ENCODE measurements around the gene KRTAP4-1. TPM values are rescaled to one million over a fixed set of nuclear protein-coding genes. Genes with fewer than 3 reads are reported as not detected.
"Not testable (repeated sequence)": the region's sequence is repeated elsewhere in the genome, so short reads cannot be mapped to it uniquely, and the experiment has no call there.

KRTAP4-1 gene
- polyA plus RNA-seq, 6 donors from 2014 or later = not detected

DNA sequence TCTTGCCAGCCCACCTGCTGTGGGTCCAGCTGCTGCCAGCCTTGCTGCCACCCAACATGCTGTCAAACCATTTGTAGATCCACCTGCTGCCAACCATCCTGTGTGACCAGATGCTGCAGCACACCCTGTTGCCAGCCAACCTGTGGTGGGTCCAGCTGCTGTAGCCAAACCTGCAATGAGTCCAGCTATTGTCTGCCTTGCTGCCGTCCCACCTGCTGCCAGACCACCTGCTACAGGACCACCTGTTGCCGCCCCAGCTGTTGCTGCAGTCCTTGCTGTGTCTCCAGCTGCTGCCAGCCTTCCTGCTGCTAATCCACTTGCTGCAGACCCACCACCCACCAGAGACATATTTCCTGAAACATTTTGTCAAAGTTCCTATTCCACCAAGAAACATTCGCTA is 5.6 kb upstream of the KRTAP4-1 start:
- Mint-ChIP-seq H3K27ac (peak overlapping the region in 1 of 6 donors; percentile 88), H3K4me3 (no peak overlapping the region), H3K4me1 (peaks cover 0 to 7% (median 5%) of the 10 kb centered on the region in 3 donors), H3K9me3 (peaks cover 0 to 3% (median 1%) of the 10 kb centered on the region in 7 donors), H3K27me3 (peaks cover 5 to 52% (median 11%) of the 10 kb centered on the region in 3 donors), H3K36me3 (no peaks in the 10 kb centered on the region)
- ATAC-seq (ENCODE audit: low read depth in 2 of 2) = no peak
- no peak for DNase-seq

DNA sequence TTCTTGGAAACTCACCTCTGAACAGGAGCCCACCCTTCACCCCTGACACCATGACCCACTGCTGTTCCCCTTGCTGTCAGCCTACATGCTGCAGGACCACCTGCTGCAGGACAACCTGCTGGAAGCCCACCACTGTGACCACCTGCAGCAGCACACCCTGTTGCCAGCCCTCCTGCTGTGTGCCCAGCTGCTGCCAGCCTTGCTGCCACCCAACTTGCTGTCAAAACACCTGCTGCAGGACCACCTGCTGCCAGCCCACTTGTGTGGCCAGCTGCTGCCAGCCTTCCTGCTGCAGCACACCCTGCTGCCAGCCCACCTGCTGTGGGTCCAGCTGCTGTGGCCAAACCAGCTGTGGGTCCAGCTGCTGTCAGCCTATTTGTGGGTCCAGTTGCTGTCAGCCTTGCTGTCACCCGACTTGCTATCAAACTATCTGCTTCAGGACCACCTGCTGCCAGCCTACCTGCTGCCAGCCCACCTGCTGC is 5.2 kb upstream of the KRTAP4-1 start, which contains the start of gene KRTAP9-1:
KRTAP9-1 (plus strand) TSS at position 51 of the 482 bp plus-strand sequence; CDS start at position 51, 0 bp downstream.
- H3K4me3 Mint-ChIP-seq = peak within 1 kb of the TSS in 1 of 8 donors; percentile 0
- ATAC-seq (ENCODE audit: low read depth in 2 of 2) = not testable (repeated sequence)

DNA sequence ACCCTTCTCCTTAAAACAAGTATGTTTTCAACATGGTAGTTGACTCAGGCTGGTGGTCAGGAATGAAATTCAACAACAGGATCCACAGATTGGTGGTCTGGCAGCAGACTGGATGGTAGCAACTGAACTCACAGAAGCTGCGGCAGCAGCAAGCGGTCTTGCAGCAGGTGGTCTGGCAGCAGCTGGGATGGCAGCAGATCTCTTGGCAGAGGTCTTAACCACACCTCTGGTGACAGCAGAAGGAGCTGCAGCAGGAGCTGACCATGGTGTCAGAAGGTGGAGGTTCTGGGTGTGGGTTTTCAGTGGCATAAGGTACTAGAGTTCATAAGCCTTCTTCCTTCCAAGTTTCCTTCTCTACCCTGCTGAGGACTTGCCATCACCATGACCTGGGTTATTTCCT is 2.2 kb upstream of the KRTAP4-1 start:
- Mint-ChIP-seq H3K27ac (peak overlapping the region in 1 of 6 donors; percentile 8), H3K4me3 (no peak overlapping the region), H3K27me3 (peaks cover 5 to 48% (median 18%) of the 10 kb centered on the region in 3 donors), H3K9me3 (no peaks in the 10 kb centered on the region), H3K4me1 (peaks cover 0 to 10% (median 7%) of the 10 kb centered on the region in 3 donors), H3K36me3 (peaks cover 0 to 11% of the 10 kb centered on the region in 2 donors)
- DNase-seq = no peak
- ATAC-seq (ENCODE audit: low read depth in 2 of 2) = no peak

More for the DNA sequence above, 5.2 kb upstream of the KRTAP4-1 start, which contains the start of gene KRTAP9-1:
- H3K4me1 Mint-ChIP-seq, H3K36me3 Mint-ChIP-seq, DNase-seq, H3K9me3 Mint-ChIP-seq: not testable (repeated sequence)
- H3K27me3 Mint-ChIP-seq = peaks cover 5 to 52% (median 11%) of the 10 kb centered on the region in 3 donors
- peak within 1 kb of the TSS in 2 of 6 donors; percentile 31 to 88 for H3K27ac Mint-ChIP-seq

DNA sequence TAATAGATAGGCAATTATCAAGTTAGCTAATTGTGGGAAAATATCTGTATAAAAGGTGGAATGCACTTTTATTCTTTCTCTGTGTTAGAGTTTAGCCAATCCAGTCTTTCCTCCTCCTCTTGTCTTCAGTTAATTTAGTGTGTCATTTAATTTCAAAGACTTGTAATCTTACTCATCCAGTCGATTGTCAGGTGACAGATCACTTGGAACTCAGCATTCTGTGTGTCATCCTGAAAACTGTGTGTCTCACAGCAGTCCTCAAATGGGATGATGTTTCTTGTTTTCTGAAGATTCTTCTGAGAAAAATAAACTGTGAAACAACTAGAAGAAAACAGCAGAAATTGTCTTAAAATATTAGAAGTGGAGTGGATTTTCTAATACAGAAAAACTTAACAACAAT is 290 bp upstream of the KRTAP4-1 start:
- H3K27ac Mint-ChIP-seq = no peak overlapping the region
- H3K27me3 Mint-ChIP-seq = peaks cover 0 to 30% (median 7%) of the 10 kb centered on the region in 3 donors
- peaks cover 0 to 4% (median 1%) of the 10 kb centered on the region in 3 donors for H3K4me1 Mint-ChIP-seq
- no peak for DNase-seq
- ATAC-seq (ENCODE audit: low read depth in 2 of 2) = no peak
- H3K4me3 Mint-ChIP-seq = no peak overlapping the region
- peaks cover 0 to 11% of the 10 kb centered on the region in 2 donors for H3K36me3 Mint-ChIP-seq
- H3K9me3 Mint-ChIP-seq = no peaks in the 10 kb centered on the region

DNA sequence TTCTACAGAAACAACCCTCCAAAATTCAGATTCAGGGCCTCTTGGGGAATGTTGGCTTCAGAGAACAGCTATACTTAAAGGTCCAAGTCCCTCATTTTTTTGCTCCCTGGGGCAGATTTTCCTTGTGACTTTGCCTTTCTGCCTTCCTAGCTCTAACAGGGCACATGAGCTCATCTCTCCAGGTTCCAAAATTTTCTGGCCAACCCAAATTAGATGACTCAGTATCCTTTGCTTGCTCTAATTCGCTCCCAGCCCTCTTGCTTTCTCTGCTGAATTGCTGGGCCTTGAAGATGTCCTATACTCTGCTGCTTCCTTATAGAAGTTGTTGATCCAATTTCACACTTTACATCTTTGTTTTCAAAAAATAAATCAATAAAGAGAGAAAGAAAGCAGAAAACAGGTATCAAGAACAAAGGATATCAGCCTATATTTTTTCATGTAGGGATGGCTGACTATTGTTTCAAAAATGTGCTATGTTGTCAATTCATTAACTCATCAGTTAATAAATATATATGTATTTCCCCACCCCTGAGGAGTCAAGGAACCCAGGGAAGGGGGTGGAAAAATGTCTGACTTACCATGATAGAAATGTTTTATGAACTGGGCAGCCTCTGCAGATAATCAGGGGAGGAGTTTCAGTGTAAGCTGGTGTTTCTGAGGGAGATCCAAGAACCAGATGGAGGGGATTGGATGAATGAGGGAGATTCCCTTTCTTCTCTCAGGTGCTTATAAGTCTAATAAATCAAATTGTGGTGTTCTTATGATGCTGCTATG is 5.7 kb downstream of the KRTAP4-1 start:
- H3K9me3 Mint-ChIP-seq = no peaks in the 10 kb centered on the region
- DNase-seq = no peak
- peaks cover 0 to 1% (median under 1%) of the 10 kb centered on the region in 3 donors for H3K27me3 Mint-ChIP-seq
- H3K4me3 Mint-ChIP-seq = peak overlapping the region in 1 of 8 donors; percentile 32
- H3K36me3 Mint-ChIP-seq = peaks cover 0 to under 1% of the 10 kb centered on the region in 2 donors
- ATAC-seq (ENCODE audit: low read depth in 2 of 2) = no peak
- peaks cover 39 to 44% (median 40%) of the 10 kb centered on the region in 3 donors for H3K4me1 Mint-ChIP-seq
- H3K27ac Mint-ChIP-seq = peak overlapping the region in 3 of 6 donors; percentile 15 to 82 (median 61)

DNA sequence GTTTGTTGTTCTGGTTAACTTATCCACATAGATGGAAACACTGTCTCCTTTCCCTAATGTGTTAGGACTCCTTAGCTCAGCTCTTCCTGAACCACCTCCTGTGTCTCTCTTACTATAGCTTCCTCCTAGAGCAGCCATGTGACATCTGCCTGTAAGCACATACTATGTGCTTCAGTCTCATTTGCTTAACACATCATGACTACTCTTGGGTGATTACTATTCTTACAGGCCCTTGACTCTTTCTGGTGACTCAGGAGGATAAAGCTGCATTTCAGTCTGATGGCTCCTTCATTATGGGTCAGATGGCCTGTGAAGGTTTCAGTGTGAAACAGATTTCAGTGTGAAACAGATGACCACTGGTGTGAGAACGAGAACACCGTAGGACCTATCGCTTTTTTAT is 6.4 kb downstream of the KRTAP4-1 start:
- H3K27me3 Mint-ChIP-seq = no peaks in the 10 kb centered on the region
- H3K27ac Mint-ChIP-seq = peak overlapping the region in 3 of 6 donors; percentile 3 to 84 (median 22)
- no peaks in the 10 kb centered on the region for H3K9me3 Mint-ChIP-seq
- peaks cover 41 to 46% (median 42%) of the 10 kb centered on the region in 3 donors for H3K4me1 Mint-ChIP-seq
- H3K4me3 Mint-ChIP-seq = peak overlapping the region in 3 of 8 donors; percentile 1 to 26 (median 16)
- no peaks in the 10 kb centered on the region for H3K36me3 Mint-ChIP-seq
- DNase-seq = no peak
- peak; percentile 46 to 58 for ATAC-seq (ENCODE audit: low read depth in 2 of 2)

DNA sequence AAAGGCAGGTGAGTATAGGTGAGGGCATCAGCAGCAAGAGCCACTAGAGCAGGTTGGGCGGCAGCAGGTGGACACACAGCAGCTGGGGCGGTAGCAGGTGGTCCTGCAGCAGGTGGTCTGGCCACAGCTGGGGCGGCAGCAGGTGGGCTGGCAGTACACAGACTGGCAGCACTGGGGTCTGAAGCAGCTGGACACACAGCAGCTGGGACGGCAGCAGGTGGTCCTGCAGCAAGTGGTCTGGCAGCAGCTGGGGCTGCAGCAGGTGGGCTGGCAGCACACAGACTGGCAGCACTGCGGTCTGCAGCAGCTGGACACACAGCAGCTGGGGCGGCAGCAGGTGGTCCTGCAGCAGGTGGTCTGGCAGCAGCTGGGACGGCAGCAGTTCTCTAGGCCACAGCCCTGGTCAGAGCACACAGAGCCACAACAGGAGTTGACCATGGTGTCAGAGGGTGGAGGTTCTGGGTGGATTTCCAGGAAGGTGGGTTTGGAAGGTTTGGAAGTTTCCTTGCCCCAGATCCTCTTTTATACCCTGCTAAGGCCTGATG is 6.9 kb downstream of the KRTAP4-1 start, which contains the start of gene KRTAP4-2:
KRTAP4-2 (minus strand) TSS at position 495 of the 545 bp plus-strand sequence; CDS start at position 438, 57 bp downstream.
- H3K27ac Mint-ChIP-seq = peak within 1 kb of the TSS; percentile 8 to 93 (median 62)
- H3K36me3 Mint-ChIP-seq = no peaks in the 10 kb centered on the region
- ATAC-seq (ENCODE audit: low read depth in 2 of 2) = no peak
- peak within 1 kb of the TSS in 6 of 8 donors; percentile 32 to 89 (median 61) for H3K4me3 Mint-ChIP-seq
- no peak for DNase-seq
- H3K4me1 Mint-ChIP-seq = peaks cover 44 to 51% (median 48%) of the 10 kb centered on the region in 3 donors
- H3K27me3 Mint-ChIP-seq = no peaks in the 10 kb centered on the region
- no peaks in the 10 kb centered on the region for H3K9me3 Mint-ChIP-seq

DNA sequence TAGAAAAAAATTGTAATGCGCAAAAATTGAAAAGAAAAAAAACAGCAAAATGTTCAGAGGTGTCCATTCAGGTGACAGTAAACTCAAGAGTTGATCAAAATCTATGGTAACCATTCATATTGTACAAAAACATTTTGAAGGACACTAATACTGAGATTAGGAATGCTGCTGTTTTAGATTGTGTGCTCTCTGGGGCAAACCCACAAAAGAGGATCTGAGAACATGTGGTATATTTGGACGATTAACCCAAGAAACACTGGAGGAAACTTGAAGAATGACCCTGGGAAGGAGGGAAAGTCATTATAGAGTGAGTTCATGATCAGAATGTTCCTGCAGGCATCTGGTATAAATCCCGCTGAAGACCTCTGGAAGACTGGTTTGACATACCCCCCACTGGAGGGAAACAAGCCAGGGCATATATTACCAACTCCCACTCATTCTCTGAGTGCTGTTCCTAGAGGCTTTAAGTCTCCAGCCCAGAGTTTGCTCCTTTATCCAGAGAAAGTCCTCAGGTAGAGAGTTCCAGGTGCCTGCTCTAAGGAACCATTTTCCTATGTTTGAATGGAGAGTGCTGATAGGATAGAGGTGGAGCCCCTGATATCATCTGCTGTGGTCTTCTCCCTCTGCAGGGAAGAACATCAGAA is 7.8 kb downstream of the KRTAP4-1 start:
- Mint-ChIP-seq H3K4me3 (peak overlapping the region in 6 of 8 donors; percentile 51 to 89 (median 65)), H3K27ac (peak overlapping the region; percentile 8 to 93 (median 86)), H3K9me3 (no peaks in the 10 kb centered on the region), H3K27me3 (no peaks in the 10 kb centered on the region), H3K4me1 (peaks cover 52 to 59% (median 54%) of the 10 kb centered on the region in 3 donors), H3K36me3 (no peaks in the 10 kb centered on the region)
- ATAC-seq (ENCODE audit: low read depth in 2 of 2) (peak; percentile 91 to 92), DNase-seq (peak; percentile 46)

DNA sequence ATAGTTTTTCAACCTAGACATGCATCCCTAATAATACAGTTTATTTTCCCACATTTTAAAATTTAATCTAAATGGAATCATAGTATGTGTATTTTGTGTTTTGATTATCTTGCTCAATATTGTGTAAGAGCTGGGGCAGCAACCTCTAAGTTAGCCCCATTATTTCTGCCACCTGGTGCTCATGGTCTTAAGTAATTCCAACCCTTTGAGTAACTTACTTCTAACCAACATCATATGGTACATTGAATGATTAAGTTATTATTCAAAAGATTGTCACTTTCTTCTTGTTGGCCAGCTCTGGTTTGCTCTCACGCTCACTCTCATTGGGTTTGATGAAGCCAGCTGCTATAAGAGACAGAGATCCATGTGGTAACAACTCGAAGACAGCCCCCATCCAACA is 12.8 kb downstream of the KRTAP4-1 start:
- Mint-ChIP-seq H3K9me3 (no peaks in the 10 kb centered on the region), H3K27ac (peak overlapping the region in 3 of 6 donors; percentile 5 to 72 (median 49)), H3K27me3 (no peaks in the 10 kb centered on the region), H3K4me3 (no peak overlapping the region), H3K36me3 (no peaks in the 10 kb centered on the region), H3K4me1 (peaks cover 32 to 41% (median 37%) of the 10 kb centered on the region in 3 donors)
- DNase-seq (no peak), ATAC-seq (ENCODE audit: low read depth in 2 of 2) (no peak)

DNA sequence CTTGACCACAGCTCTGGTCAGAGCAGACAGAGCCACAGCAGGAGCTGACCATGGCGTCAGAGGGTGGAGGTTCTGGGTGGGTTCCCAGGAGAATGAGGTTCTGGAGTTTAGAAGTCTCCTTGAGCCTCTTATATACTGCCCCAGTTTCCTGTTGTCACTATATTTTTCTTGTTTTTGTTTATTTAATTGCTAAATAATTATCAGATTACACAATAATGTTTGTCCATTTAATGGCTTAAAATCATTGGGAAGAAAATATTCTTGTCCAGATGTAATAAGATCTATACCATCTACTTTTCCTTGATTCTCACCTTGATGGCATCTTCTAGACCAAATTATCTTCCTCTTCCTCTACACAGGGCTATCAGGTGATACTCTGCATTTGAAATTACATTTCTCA is 16.6 kb downstream of the KRTAP4-1 start, which contains the start of gene KRTAP4-3:
KRTAP4-3 (minus strand) TSS at position 101 of the 400 bp plus-strand sequence; CDS start at position 52, 49 bp downstream.
- DNase-seq (no peak), ATAC-seq (ENCODE audit: low read depth in 2 of 2) (no peak)
- Mint-ChIP-seq H3K36me3 (no peaks in the 10 kb centered on the region), H3K4me1 (peaks cover 12 to 15% (median 12%) of the 10 kb centered on the region in 3 donors), H3K4me3 (no peak within 1 kb of the TSS), H3K27me3 (no peaks in the 10 kb centered on the region), H3K9me3 (no peaks in the 10 kb centered on the region), H3K27ac (peak within 1 kb of the TSS in 1 of 6 donors; percentile 64)

DNA sequence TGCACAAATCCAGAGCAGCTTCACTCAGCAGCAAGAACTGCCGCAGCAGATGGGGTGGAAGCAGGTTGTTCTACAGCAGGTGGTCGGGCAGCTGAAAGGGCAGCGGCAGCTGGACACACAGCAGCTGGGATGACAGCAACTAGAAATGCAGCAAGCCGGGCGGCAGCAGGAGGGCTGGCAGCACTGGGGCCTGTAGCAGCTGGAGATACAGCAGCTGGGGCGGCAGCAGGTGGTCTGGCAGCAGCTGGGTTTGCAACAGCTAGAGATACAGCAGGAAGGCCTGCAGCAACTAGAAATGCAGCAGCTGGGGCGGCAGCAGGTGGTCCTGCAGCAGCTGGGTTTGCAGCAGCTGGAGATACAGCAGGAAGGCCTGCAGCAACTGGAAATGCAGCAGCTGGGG is 17.1 kb downstream of the KRTAP4-1 start:
- Mint-ChIP-seq H3K4me3 (no peak overlapping the region), H3K27ac (no peak overlapping the region)

DNA sequence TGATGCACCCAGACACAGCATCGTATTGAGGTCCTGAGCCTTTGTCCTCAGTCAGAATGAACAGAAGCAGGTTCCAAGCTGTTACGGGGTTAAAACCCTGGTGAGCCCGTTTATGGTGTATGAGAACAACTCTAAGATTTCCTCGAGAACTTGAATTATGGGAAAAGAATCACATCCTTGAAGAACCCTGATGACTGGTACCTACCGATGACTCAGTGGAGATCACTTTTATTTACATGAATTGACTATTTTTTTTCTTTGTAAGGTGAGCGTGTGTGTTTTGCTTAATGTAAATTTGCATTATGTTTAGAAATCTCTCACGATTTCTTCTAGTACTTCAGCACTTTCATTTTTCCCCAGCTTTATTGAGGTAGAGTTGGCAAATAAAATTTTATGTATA is 20.9 kb downstream of the KRTAP4-1 start:
- ATAC-seq (ENCODE audit: low read depth in 2 of 2) = no peak
- H3K27ac Mint-ChIP-seq = no peak overlapping the region

More for the DNA sequence above, 17.1 kb downstream of the KRTAP4-1 start:
- Mint-ChIP-seq H3K9me3 (no peaks in the 10 kb centered on the region), H3K27me3 (no peaks in the 10 kb centered on the region), H3K4me1 (peaks cover 8 to 12% (median 9%) of the 10 kb centered on the region in 3 donors), H3K36me3 (no peaks in the 10 kb centered on the region)
- no peak for ATAC-seq (ENCODE audit: low read depth in 2 of 2)
- DNase-seq = no peak

DNA sequence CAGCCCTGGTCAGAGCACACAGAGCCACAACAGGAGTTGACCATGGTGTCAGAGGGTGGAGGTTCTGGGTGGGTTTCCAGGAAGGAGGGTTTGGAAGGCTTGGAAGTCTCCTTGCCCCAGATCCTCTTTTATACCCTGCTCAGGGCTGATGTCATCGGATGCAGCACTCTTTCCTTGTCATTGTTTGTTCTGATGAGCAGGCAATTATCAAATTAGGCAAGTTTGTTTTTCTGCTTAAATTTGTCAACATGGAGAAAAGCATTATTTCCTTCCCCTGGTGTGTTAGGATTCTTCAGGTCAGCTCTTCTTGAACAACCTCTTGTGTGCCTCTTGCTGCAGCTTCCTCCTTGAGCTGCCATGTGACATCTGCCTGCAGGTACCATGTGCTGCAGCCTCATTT is 24.1 kb downstream of the KRTAP4-1 start, which contains the start of gene KRTAP4-4:
KRTAP4-4 (minus strand) TSS at position 101 of the 400 bp plus-strand sequence; CDS start at position 44, 57 bp downstream.
- peaks cover 0 to 6% (median 5%) of the 10 kb centered on the region in 3 donors for H3K27me3 Mint-ChIP-seq

More for the DNA sequence above, 20.9 kb downstream of the KRTAP4-1 start:
- DNase-seq = no peak
- Mint-ChIP-seq H3K4me1 (peaks cover 4 to 14% (median 9%) of the 10 kb centered on the region in 3 donors), H3K27me3 (peaks cover 0 to 6% (median 0%) of the 10 kb centered on the region in 3 donors), H3K4me3 (no peak overlapping the region), H3K36me3 (no peaks in the 10 kb centered on the region), H3K9me3 (no peaks in the 10 kb centered on the region)

More for the DNA sequence above, 24.1 kb downstream of the KRTAP4-1 start, which contains the start of gene KRTAP4-4:
- Mint-ChIP-seq H3K4me3 (peak within 1 kb of the TSS in 1 of 8 donors; percentile 38), H3K36me3 (no peaks in the 10 kb centered on the region), H3K9me3 (no peaks in the 10 kb centered on the region), H3K4me1 (peaks cover 5 to 21% (median 9%) of the 10 kb centered on the region in 3 donors), H3K27ac (peak within 1 kb of the TSS in 2 of 6 donors; percentile 18 to 42)
- no peak for DNase-seq
- ATAC-seq (ENCODE audit: low read depth in 2 of 2) = no peak

Measured in naive B cell (primary cell).